GM23338 (cell line): ENCODE data around the gene TCF7. TPM values are rescaled to one million over a fixed set of nuclear protein-coding genes. Genes with fewer than 3 reads are reported as not detected.

ENCODE experiments used
- ATAC-seq: fragments of 200-7000 bp; cut with Tn5 transposase; 3 replicates; pipeline ENCODE4 v1.9.1; 2020
- DNase-seq: peaks from one replicate; pipeline ENCODE4 v3.0.0-alpha.2; 2015; ENCODE audit warnings: low spot score
- H2AFZ ChIP-seq: fragments of 200-600 bp; sonication (generic); 2 replicates; pipeline ENCODE4 v1.8.0; 2016; ENCODE audit warnings: antibody characterized with exemption, mild to moderate bottlenecking, moderate library complexity
- H3F3A ChIP-seq: fragments of 200-600 bp; sonication (generic); replicated peaks from 2 replicates; pipeline ENCODE4 v1.8.0; 2017; ENCODE audit warnings: antibody characterized with exemption, mixed run types, low read depth
- H3K27ac ChIP-seq: fragments of 200-600 bp; sonication (generic); 2 replicates; pipeline ENCODE4 v1.6.1; 2016; ENCODE audit warnings: low read depth
- H3K27me3 ChIP-seq: fragments of 200-600 bp; sonication (generic); 2 replicates; pipeline ENCODE4 v1.8.0; 2016; ENCODE audit warnings: mild to moderate bottlenecking, mixed run types, moderate library complexity; ENCODE audit not compliant: insufficient read depth
- H3K36me3 ChIP-seq: fragments of 200-600 bp; sonication (generic); 2 replicates; pipeline ENCODE4 v1.8.0; 2016; ENCODE audit warnings: mild to moderate bottlenecking; ENCODE audit not compliant: insufficient read depth
- H3K4me1 ChIP-seq: fragments of 200-600 bp; sonication (generic); 2 replicates; pipeline ENCODE4 v1.8.0; 2016; ENCODE audit warnings: mild to moderate bottlenecking, moderate library complexity; ENCODE audit not compliant: insufficient read depth
- H3K4me2 ChIP-seq: fragments of 200-600 bp; sonication (generic); 2 replicates; pipeline ENCODE4 v1.7.1; 2017; ENCODE audit warnings: mixed run types
- H3K4me3 ChIP-seq: fragments of 200-600 bp; sonication (generic); 2 replicates; pipeline ENCODE4 v1.6.1; 2016; ENCODE audit warnings: mixed run types
- H3K79me2 ChIP-seq: fragments of 200-600 bp; sonication (generic); replicated peaks from 2 replicates; pipeline ENCODE4 v1.8.0; 2017; ENCODE audit warnings: mild to moderate bottlenecking; ENCODE audit not compliant: insufficient read depth
- H3K9me2 ChIP-seq: fragments of 200-600 bp; sonication (generic); 2 replicates; pipeline ENCODE4 v1.8.0; 2017; ENCODE audit not compliant: insufficient read depth
- H4K20me1 ChIP-seq: fragments of 200-600 bp; sonication (generic); replicated peaks from 2 replicates; pipeline ENCODE4 v1.8.0; 2017; ENCODE audit warnings: mild to moderate bottlenecking; ENCODE audit not compliant: insufficient read depth
- H3K27ac Mint-ChIP-seq: 2 replicates; pipeline ENCODE4 v1.8.0; 2020; ENCODE audit warnings: inconsistent platforms, mild to moderate bottlenecking, moderate library complexity, mixed read lengths
- H3K27me3 Mint-ChIP-seq: 3 replicates; pipeline ENCODE4 v1.8.0; 2022; ENCODE audit warnings: low read depth, mild to moderate bottlenecking, moderate library complexity, mixed read lengths, inconsistent platforms; ENCODE audit not compliant: insufficient read depth, poor library complexity
- H3K36me3 Mint-ChIP-seq: 3 replicates; pipeline ENCODE4 v1.8.0; 2021; ENCODE audit warnings: low read depth, mild to moderate bottlenecking, inconsistent platforms, moderate library complexity, mixed read lengths
- H3K4me1 Mint-ChIP-seq: 3 replicates; pipeline ENCODE4 v1.8.0; 2020; ENCODE audit warnings: mild to moderate bottlenecking, inconsistent platforms, mixed read lengths
- H3K4me3 Mint-ChIP-seq: 3 replicates; pipeline ENCODE4 v1.8.0; 2021; ENCODE audit warnings: moderate library complexity, mild to moderate bottlenecking, inconsistent platforms, mixed read lengths
- H3K9me3 Mint-ChIP-seq: 3 replicates; pipeline ENCODE4 v1.8.0; 2020; ENCODE audit warnings: moderate library complexity, mild to moderate bottlenecking, inconsistent platforms, mixed read lengths
- CREB1 ChIP-seq: fragments of 250-450 bp; sonication (Bioruptor Pico); IDR thresholded peaks from 2 replicates; pipeline ENCODE4 v1.5.0; 2020; ENCODE audit warnings: low read depth, mild to moderate bottlenecking, moderate library complexity
- ETS1 ChIP-seq: IDR thresholded peaks from 2 replicates; pipeline ENCODE4 v1.6.1; 2016; ENCODE audit warnings: antibody characterized with exemption
- EZH2 ChIP-seq: fragments of 200-600 bp; sonication (generic); IDR thresholded peaks from one replicate; pipeline ENCODE4 v1.8.0; 2017; ENCODE audit warnings: antibody characterized with exemption, mild to moderate bottlenecking, low read depth; ENCODE audit not compliant: unreplicated experiment
- EZH2phosphoT487 ChIP-seq: fragments of 200-600 bp; sonication (generic); IDR thresholded peaks from one replicate; pipeline ENCODE4 v1.8.1; 2018; ENCODE audit warnings: antibody characterized with exemption; ENCODE audit not compliant: unreplicated experiment
- JUNB ChIP-seq: IDR thresholded peaks from one replicate; pipeline ENCODE4 v1.6.1; 2016; ENCODE audit warnings: antibody characterized with exemption; ENCODE audit not compliant: unreplicated experiment
- NANOG ChIP-seq: IDR thresholded peaks from 2 replicates; pipeline ENCODE4 v1.6.1; 2016; ENCODE audit warnings: antibody characterized with exemption, borderline replicate concordance
- POLR2AphosphoS5 ChIP-seq: IDR thresholded peaks from 2 replicates; pipeline ENCODE4 v1.6.1; 2016; ENCODE audit warnings: antibody characterized with exemption, low read depth
- REST ChIP-seq: IDR thresholded peaks from one replicate; pipeline ENCODE4 v1.6.1; 2018; ENCODE audit warnings: antibody characterized with exemption; ENCODE audit not compliant: unreplicated experiment
- STAT1 ChIP-seq: IDR thresholded peaks from one replicate; pipeline ENCODE4 v1.6.1; 2016; ENCODE audit warnings: antibody characterized with exemption; ENCODE audit not compliant: unreplicated experiment
- ZNF114 ChIP-seq: fragments of 250-450 bp; sonication (Bioruptor Pico); IDR thresholded peaks from 2 replicates; pipeline ENCODE4 v1.5.0; 2020; ENCODE audit warnings: mild to moderate bottlenecking, moderate library complexity
- ZNF331 ChIP-seq: fragments of 250-450 bp; sonication (Bioruptor Pico); IDR thresholded peaks from 2 replicates; pipeline ENCODE4 v1.5.0; 2020; ENCODE audit warnings: low read depth, mild to moderate bottlenecking, moderate library complexity
- polyA plus RNA-seq: library from polyadenylated mRNA; unstranded; fragments of >200 nt; fragmentation: Nextera tagmentation; extraction: Ambion mirVana; gene quantifications from 2 replicates; pipeline ENCODE4 v1.2.1, GENCODE V29; 2016
- total RNA-seq: library from RNA; depleted of rRNA; stranded (reverse); fragments of >200 nt; shearing (Covaris generic); gene quantifications from 2 replicates; pipeline ENCODE4 v1.2.3, GENCODE V29; 2014
- TF ChIP-seq, protein P1 (sequence below): fragments of 250-450 bp; sonication (Bioruptor Pico); IDR thresholded peaks from 2 replicates; pipeline ENCODE4 v1.5.0; 2020; ENCODE audit warnings: mild to moderate bottlenecking, moderate library complexity
- TF ChIP-seq, protein P2 (sequence below), 2 experiments: fragments of 200-600 bp in 1 of 2; sonication (generic) in 1 of 2; conservative IDR thresholded peaks; 2 replicates each; pipeline versions ENCODE4 v1.5.1 to v1.6.1; 2016 to 2017; ENCODE audit warnings: antibody characterized with exemption in 2 of 2, low read depth in 2 of 2, mild to moderate bottlenecking in 2 of 2, moderate library complexity in 1 of 2

TCF7 gene
- total and polyA plus RNA-seq, 2 experiments from 2014 or later, result 5.6 to 8.1 TPM

- no peaks in the 10 kb centered on the region for H3K27me3 ChIP-seq
- Mint-ChIP-seq H3K27ac (no peak overlapping the region), H3K36me3 (no peaks in the 10 kb centered on the region), H3K9me3 (no peaks in the 10 kb centered on the region), H3K27me3 (no peaks in the 10 kb centered on the region), H3K4me3 (no peak overlapping the region), H3K4me1 (peaks cover 10% of the 10 kb centered on the region)
- no peaks in the 10 kb centered on the region for H4K20me1 ChIP-seq
- H3K79me2 ChIP-seq, result no peaks in the 10 kb centered on the region
- no peaks in the 10 kb centered on the region for H3K36me3 ChIP-seq
- H3K4me1 ChIP-seq, result no peaks in the 10 kb centered on the region
- DNase-seq (no peak), ATAC-seq (no peak)
- no peaks in the 10 kb centered on the region for H3F3A ChIP-seq
- no peak for TF ChIP-seq CREB1
- no peak for TF ChIP-seq POLR2AphosphoS5
- no peak for TF ChIP-seq ZNF331
- TF ChIP-seq, protein P1, sequence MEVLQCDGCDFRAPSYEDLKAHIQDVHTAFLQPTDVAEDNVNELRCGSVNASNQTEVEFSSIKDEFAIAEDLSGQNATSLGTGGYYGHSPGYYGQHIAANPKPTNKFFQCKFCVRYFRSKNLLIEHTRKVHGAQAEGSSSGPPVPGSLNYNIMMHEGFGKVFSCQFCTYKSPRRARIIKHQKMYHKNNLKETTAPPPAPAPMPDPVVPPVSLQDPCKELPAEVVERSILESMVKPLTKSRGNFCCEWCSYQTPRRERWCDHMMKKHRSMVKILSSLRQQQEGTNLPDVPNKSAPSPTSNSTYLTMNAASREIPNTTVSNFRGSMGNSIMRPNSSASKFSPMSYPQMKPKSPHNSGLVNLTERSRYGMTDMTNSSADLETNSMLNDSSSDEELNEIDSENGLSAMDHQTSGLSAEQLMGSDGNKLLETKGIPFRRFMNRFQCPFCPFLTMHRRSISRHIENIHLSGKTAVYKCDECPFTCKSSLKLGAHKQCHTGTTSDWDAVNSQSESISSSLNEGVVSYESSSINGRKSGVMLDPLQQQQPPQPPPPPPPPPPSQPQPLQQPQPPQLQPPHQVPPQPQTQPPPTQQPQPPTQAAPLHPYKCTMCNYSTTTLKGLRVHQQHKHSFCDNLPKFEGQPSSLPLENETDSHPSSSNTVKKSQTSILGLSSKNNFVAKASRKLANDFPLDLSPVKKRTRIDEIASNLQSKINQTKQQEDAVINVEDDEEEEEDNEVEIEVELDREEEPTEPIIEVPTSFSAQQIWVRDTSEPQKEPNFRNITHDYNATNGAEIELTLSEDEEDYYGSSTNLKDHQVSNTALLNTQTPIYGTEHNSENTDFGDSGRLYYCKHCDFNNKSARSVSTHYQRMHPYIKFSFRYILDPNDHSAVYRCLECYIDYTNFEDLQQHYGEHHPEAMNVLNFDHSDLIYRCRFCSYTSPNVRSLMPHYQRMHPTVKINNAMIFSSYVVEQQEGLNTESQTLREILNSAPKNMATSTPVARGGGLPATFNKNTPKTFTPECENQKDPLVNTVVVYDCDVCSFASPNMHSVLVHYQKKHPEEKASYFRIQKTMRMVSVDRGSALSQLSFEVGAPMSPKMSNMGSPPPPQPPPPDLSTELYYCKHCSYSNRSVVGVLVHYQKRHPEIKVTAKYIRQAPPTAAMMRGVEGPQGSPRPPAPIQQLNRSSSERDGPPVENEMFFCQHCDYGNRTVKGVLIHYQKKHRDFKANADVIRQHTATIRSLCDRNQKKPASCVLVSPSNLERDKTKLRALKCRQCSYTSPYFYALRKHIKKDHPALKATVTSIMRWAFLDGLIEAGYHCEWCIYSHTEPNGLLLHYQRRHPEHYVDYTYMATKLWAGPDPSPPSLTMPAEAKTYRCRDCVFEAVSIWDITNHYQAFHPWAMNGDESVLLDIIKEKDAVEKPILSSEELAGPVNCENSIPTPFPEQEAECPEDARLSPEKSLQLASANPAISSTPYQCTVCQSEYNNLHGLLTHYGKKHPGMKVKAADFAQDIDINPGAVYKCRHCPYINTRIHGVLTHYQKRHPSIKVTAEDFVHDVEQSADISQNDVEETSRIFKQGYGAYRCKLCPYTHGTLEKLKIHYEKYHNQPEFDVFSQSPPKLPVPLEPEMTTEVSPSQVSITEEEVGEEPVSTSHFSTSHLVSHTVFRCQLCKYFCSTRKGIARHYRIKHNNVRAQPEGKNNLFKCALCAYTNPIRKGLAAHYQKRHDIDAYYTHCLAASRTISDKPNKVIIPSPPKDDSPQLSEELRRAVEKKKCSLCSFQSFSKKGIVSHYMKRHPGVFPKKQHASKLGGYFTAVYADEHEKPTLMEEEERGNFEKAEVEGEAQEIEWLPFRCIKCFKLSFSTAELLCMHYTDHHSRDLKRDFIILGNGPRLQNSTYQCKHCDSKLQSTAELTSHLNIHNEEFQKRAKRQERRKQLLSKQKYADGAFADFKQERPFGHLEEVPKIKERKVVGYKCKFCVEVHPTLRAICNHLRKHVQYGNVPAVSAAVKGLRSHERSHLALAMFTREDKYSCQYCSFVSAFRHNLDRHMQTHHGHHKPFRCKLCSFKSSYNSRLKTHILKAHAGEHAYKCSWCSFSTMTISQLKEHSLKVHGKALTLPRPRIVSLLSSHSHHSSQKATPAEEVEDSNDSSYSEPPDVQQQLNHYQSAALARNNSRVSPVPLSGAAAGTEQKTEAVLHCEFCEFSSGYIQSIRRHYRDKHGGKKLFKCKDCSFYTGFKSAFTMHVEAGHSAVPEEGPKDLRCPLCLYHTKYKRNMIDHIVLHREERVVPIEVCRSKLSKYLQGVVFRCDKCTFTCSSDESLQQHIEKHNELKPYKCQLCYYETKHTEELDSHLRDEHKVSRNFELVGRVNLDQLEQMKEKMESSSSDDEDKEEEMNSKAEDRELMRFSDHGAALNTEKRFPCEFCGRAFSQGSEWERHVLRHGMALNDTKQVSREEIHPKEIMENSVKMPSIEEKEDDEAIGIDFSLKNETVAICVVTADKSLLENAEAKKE (CRISPR knock-in tag), result no peak
- no peak for TF ChIP-seq EZH2phosphoT487
- TF ChIP-seq, protein P2, sequence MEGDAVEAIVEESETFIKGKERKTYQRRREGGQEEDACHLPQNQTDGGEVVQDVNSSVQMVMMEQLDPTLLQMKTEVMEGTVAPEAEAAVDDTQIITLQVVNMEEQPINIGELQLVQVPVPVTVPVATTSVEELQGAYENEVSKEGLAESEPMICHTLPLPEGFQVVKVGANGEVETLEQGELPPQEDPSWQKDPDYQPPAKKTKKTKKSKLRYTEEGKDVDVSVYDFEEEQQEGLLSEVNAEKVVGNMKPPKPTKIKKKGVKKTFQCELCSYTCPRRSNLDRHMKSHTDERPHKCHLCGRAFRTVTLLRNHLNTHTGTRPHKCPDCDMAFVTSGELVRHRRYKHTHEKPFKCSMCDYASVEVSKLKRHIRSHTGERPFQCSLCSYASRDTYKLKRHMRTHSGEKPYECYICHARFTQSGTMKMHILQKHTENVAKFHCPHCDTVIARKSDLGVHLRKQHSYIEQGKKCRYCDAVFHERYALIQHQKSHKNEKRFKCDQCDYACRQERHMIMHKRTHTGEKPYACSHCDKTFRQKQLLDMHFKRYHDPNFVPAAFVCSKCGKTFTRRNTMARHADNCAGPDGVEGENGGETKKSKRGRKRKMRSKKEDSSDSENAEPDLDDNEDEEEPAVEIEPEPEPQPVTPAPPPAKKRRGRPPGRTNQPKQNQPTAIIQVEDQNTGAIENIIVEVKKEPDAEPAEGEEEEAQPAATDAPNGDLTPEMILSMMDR (conservative IDR thresholded peaks at IDR 0.05; ENCODE audit: low read depth in 2 of 2), result no peak
- no peak for TF ChIP-seq JUNB
- TF ChIP-seq REST, result no peak
- TF ChIP-seq ETS1, result no peak
- no peak for TF ChIP-seq ZNF114
- no peak for TF ChIP-seq EZH2
- no peak for TF ChIP-seq NANOG
- no peak for TF ChIP-seq STAT1
- no peak overlapping the region for H3K4me3 ChIP-seq
- no peak overlapping the region for H3K4me2 ChIP-seq
- no peak overlapping the region; the same call in 1 of the 2 replicates for H2AFZ ChIP-seq
- H3K27ac ChIP-seq, result no peak overlapping the region
- no peaks in the 10 kb centered on the region for H3K9me2 ChIP-seq
Observed at GRCh38 chr5:134086225-134086942, 28.1 kb upstream of the TCF7 start.
